Ascending aorta (tissue), 2 donors: ENCODE data around the gene ADA. TPM values are rescaled to one million over a fixed set of nuclear protein-coding genes. Genes with fewer than 3 reads are reported as not detected.

Source experiments
- DNase-seq, 2 donors: peaks; one replicate each; pipeline ENCODE4 v3.0.0-alpha.2; 2019; ENCODE audit warnings: low spot score in 2 of 2
- H3K27ac ChIP-seq, 2 donors: fragments of 200-600 bp; sonication (generic); one replicate each; pipeline ENCODE4 v1.5.1; 2016 to 2017; ENCODE audit warnings: mild to moderate bottlenecking in 1 of 2
- H3K27me3 ChIP-seq: fragments of 200-600 bp; sonication (generic); one replicate; pipeline ENCODE4 v1.5.1; 2017
- H3K36me3 ChIP-seq, 2 donors: fragments of 200-600 bp; sonication (generic); one replicate each; pipeline ENCODE4 v1.5.1; 2016
- H3K4me1 ChIP-seq, 2 donors: fragments of 200-600 bp; sonication (generic); one replicate each; pipeline ENCODE4 v1.5.1; 2016 to 2017; ENCODE audit warnings: mild to moderate bottlenecking in 1 of 2
- H3K4me3 ChIP-seq, 2 donors: fragments of 200-600 bp; sonication (generic); one replicate each; pipeline ENCODE4 v1.5.1; 2016 to 2017; ENCODE audit warnings: mild to moderate bottlenecking in 1 of 2
- H3K9me3 ChIP-seq, 2 donors: fragments of 200-600 bp; sonication (generic); one replicate each; pipeline ENCODE4 v1.5.1; 2016
- CTCF ChIP-seq, 3 experiments: fragments of 200-600 bp in 2 of 3; fragments of 450-650 bp in 1 of 3; sonication (generic) in 2 of 3; IDR thresholded peaks; one replicate each; pipeline ENCODE4 v1.5.1; 2016 to 2019; ENCODE audit warnings: antibody characterized with exemption in 3 of 3, mild to moderate bottlenecking in 1 of 3, moderate library complexity in 1 of 3
- intact Hi-C: fragments of 100-400 bp; cut with DNase I; formaldehyde crosslinking; loops from one replicate; pipeline ENCODE4 v1.15.1; 2023
- total RNA-seq: library from RNA; depleted of rRNA; stranded (reverse); fragments of >200 nt; gene quantifications from one replicate; pipeline ENCODE4 v1.1.0, GENCODE V29; 2016

Gene ADA
- total RNA-seq, 1 donor from 2014 or later = 0.75 TPM

DNA sequence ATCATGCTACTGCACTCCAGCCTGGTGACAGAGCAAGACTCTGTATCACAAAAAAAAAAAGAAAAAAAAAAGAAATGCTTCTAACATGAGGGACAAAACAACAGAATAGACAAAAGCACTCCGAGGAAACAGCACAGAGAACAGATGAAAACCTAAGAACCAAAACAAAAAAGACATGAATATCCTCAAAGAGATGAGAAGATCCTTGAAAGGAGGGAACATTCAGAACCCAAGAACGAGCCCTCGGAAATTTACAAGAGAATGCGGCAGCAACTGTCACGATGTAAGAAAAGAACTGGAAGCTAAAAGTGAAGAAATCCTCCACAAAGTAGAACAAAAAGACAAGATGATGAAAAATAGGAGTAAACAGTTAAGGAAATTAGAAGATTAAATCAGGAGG is 21.2 kb downstream of the ADA start:
- intact Hi-C loops = no loop called here
- Histone ChIP-seq H3K27ac (no peak overlapping the region), H3K36me3 (no peaks in the 10 kb centered on the region), H3K4me3 (no peak overlapping the region), H3K27me3 (no peaks in the 10 kb centered on the region), H3K4me1 (no peaks in the 10 kb centered on the region), H3K9me3 (no peaks in the 10 kb centered on the region)
- TF ChIP-seq CTCF (IDR thresholded peaks at IDR 0.05) = no peak
- no peak for DNase-seq

GRCh38 chr20:44629542-44629941 is 22.0 kb downstream of the ADA start:
- Histone ChIP-seq H3K27me3 (no peaks in the 10 kb centered on the region), H3K4me3 (no peak overlapping the region), H3K36me3 (no peaks in the 10 kb centered on the region), H3K27ac (no peak overlapping the region), H3K4me1 (no peaks in the 10 kb centered on the region), H3K9me3 (no peaks in the 10 kb centered on the region)
- DNase-seq = no peak
- intact Hi-C loops = no loop called here
- TF ChIP-seq CTCF (IDR thresholded peaks at IDR 0.05) = no peak

- no peak for TF ChIP-seq CTCF (IDR thresholded peaks at IDR 0.05)
- Histone ChIP-seq H3K27me3 (no peaks in the 10 kb centered on the region), H3K4me1 (no peaks in the 10 kb centered on the region), H3K9me3 (no peaks in the 10 kb centered on the region), H3K4me3 (no peak overlapping the region), H3K36me3 (no peaks in the 10 kb centered on the region), H3K27ac (no peak overlapping the region)
- DNase-seq = no peak
- intact Hi-C loops = no loop called here
Measured at GRCh38 chr20:44629017-44629385, 22.5 kb downstream of the ADA start.

DNA sequence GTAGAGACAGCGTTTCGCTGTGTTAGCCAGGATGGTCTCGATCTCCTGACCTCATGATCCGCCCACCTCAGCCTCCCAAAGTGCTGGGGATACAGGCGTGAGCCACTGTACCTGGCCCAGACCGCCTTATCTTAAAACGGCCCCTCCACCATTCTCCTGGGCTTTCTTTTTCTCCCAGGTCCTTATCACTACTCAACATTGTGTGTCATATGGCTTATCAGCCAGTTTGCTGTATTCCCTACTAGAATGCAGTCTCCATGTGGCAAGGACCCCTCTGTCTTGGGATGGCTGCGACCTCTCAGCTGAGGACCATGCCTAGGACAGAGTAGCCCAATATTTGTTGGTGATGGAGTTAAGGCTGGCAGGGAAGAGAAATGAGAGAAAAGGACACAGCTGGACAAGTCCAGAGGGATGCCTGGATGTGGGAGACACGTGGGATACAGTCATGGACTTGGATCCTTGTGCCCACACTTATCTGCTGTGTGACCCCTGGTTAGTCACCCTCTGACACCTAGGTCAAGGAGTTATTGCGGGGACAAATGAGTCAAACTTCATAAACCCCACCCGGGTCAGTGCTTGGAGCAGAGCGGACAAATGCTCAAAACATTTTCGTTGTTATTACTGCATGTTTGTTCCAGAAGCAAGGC is 24.0 kb downstream of the ADA start:
- H3K27me3 ChIP-seq = no peaks in the 10 kb centered on the region
- no peak overlapping the region for H3K27ac ChIP-seq
- H3K4me3 ChIP-seq = no peak overlapping the region
- no peaks in the 10 kb centered on the region for H3K9me3 ChIP-seq
- no peak for DNase-seq
- TF ChIP-seq CTCF (IDR thresholded peaks at IDR 0.05) = no peak
- intact Hi-C loops = no loop called here
- no peaks in the 10 kb centered on the region for H3K4me1 ChIP-seq
- H3K36me3 ChIP-seq = no peaks in the 10 kb centered on the region

DNA sequence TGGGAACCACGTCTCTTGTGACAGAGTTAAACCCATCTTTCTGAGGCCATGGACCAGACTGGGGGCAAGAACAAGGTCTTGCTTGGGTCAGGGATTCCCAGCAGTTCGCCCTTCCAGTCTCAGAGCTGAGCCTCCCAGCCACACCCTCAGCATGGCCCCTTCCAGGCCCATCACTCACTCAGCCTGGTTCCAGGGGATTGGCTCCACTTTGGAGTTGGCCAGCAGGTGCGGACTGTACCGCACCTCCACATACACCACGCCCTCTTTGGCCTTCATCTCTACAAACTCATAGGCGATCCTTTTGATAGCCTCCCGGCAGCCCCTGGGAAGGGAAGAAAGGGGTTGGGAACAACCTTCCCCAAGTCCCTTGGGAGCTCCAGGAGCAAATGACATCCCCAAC is 25.2 kb downstream of the ADA start:
- no peaks in the 10 kb centered on the region for H3K9me3 ChIP-seq
- no peak for TF ChIP-seq CTCF (IDR thresholded peaks at IDR 0.05)
- H3K27ac ChIP-seq = no peak overlapping the region
- intact Hi-C loops = no loop called here
- H3K27me3 ChIP-seq = no peaks in the 10 kb centered on the region
- no peaks in the 10 kb centered on the region for H3K36me3 ChIP-seq
- H3K4me1 ChIP-seq = no peaks in the 10 kb centered on the region
- no peak for DNase-seq
- H3K4me3 ChIP-seq = no peak overlapping the region

- H3K27me3 ChIP-seq = no peaks in the 10 kb centered on the region
- H3K9me3 ChIP-seq = no peaks in the 10 kb centered on the region
- peaks cover 0 to 4% of the 10 kb centered on the region in 2 donors for H3K36me3 ChIP-seq
- H3K4me1 ChIP-seq = no peaks in the 10 kb centered on the region
- no peak overlapping the region for H3K4me3 ChIP-seq
- no peak overlapping the region for H3K27ac ChIP-seq
- no peak for DNase-seq
- no peak for TF ChIP-seq CTCF (IDR thresholded peaks at IDR 0.05)
- intact Hi-C loops = no loop called here
Measured at GRCh38 chr20:44625361-44625760, 26.1 kb downstream of the ADA start.
